MCF 10A (cell line): ENCODE measurements around the gene GRAMD1B. TPM values are rescaled to one million over a fixed set of nuclear protein-coding genes. Genes with fewer than 3 reads are reported as not detected.
A peak's percentile ranks its signal among the peaks of the same experiment; 100 is the strongest.

ENCODE experiments used
- BruUV-seq: library from RNA; stranded (reverse); fragments of 400-500 nt; replicated peaks from 2 replicates; lab custom pipeline; 2021; lab: Mats Ljungman, UMichigan
- CTCF ChIA-PET: fragments of 300-600 bp; sonication (Branson Sonifier 250); formaldehyde crosslinking; extraction: SDS; loops from one replicate; lab custom pipeline; 2021; ENCODE audit warnings: antibody characterized with exemption, inconsistent platforms; lab: Yijun Ruan, JAX
- POLR2A ChIA-PET: fragments of 300-600, 350-650 bp; sonication (Branson Sonifier 250); formaldehyde crosslinking; extraction: SDS; loops from one replicate; lab custom pipeline; 2020; ENCODE audit warnings: antibody characterized with exemption, inconsistent platforms; lab: Yijun Ruan, JAX
- DNase-seq: peaks from one replicate; pipeline ENCODE4 v3.0.0-alpha.2; 2018; ENCODE audit not compliant: unreplicated experiment
- H3K27ac Mint-ChIP-seq: one replicate; pipeline ENCODE4 v1.8.0; 2022; ENCODE audit warnings: mild to moderate bottlenecking, low read depth, mixed read lengths; ENCODE audit not compliant: unreplicated experiment
- H3K27me3 Mint-ChIP-seq: one replicate; pipeline ENCODE4 v1.8.0; 2022; ENCODE audit warnings: mixed read lengths; ENCODE audit not compliant: insufficient read depth, unreplicated experiment
- H3K36me3 Mint-ChIP-seq: one replicate; pipeline ENCODE4 v1.8.0; 2022; ENCODE audit warnings: mild to moderate bottlenecking, moderate library complexity, mixed read lengths; ENCODE audit not compliant: insufficient read depth, unreplicated experiment
- H3K4me1 Mint-ChIP-seq: one replicate; pipeline ENCODE4 v1.8.0; 2022; ENCODE audit warnings: mixed read lengths; ENCODE audit not compliant: insufficient read depth, unreplicated experiment
- H3K4me3 Mint-ChIP-seq: one replicate; pipeline ENCODE4 v1.8.0; 2022; ENCODE audit warnings: mild to moderate bottlenecking, moderate library complexity, mixed read lengths; ENCODE audit not compliant: unreplicated experiment
- H3K9me3 Mint-ChIP-seq: one replicate; pipeline ENCODE4 v1.8.0; 2022; ENCODE audit warnings: mixed read lengths; ENCODE audit not compliant: unreplicated experiment
- CTCF ChIP-seq: fragments of 200-600 bp; IDR thresholded peaks from one replicate; pipeline ENCODE4 v1.8.0; 2022; ENCODE audit warnings: antibody characterized with exemption, mild to moderate bottlenecking; ENCODE audit not compliant: unreplicated experiment
- intact Hi-C: fragments of 100-400 bp; cut with micrococcal nuclease; formaldehyde crosslinking; loops from 2 replicates; pipeline ENCODE4 v1.14.1; 2022
- total RNA-seq: library from RNA; stranded (reverse); gene quantifications from 2 replicates; pipeline ENCODE4 v1.2.3, GENCODE V29; 2022

GRAMD1B gene
- total RNA-seq, 1 experiment from 2014 or later: 0.26 TPM

GRCh38 chr11:123478352-123478987, 48.4 kb downstream of the GRAMD1B start:
- intact Hi-C loops: loop anchor here (1.0 kb wide), 3 partner anchors 71 to 375 kb away; no protein-coding TSS in a partner anchor
- ChIA-PET POLR2A (interaction anchor here (0.5 to 1.1 kb wide), 3 partner anchors 71 to 169 kb away, joined by 4 to 10 read pairs (median 4); no protein-coding TSS in a partner anchor), CTCF (interaction anchor here (0.5 to 11.1 kb wide), 41 partner anchors 8 to 1160 kb away, joined by 3 to 376 read pairs (median 3); no protein-coding TSS in a partner anchor)
- DNase-seq: peak; percentile 71
- Mint-ChIP-seq H3K4me3 (no peak overlapping the region), H3K27me3 (no peaks in the 10 kb centered on the region), H3K9me3 (no peaks in the 10 kb centered on the region), H3K36me3 (no peaks in the 10 kb centered on the region), H3K27ac (no peak overlapping the region), H3K4me1 (peaks cover 15% of the 10 kb centered on the region)
- TF ChIP-seq CTCF: peak; percentile 73
- BruUV-seq: no TSS peak

- Mint-ChIP-seq H3K36me3 (no peaks in the 10 kb centered on the region), H3K9me3 (no peaks in the 10 kb centered on the region), H3K4me1 (peaks cover 10% of the 10 kb centered on the region), H3K27ac (no peak overlapping the region), H3K27me3 (no peaks in the 10 kb centered on the region), H3K4me3 (no peak overlapping the region)
- POLR2A ChIA-PET: interaction anchor here (0.6 to 1.1 kb wide), 3 partner anchors 71 to 74 kb away, joined by 3 to 10 read pairs (median 4); no protein-coding TSS in a partner anchor
- CTCF ChIA-PET: interaction anchor here (0.5 to 11.1 kb wide), 38 partner anchors 9 to 1160 kb away, joined by 3 to 376 read pairs (median 3); no protein-coding TSS in a partner anchor
- no peak for TF ChIP-seq CTCF
- intact Hi-C loops: no loop called here
- no peak for DNase-seq
- BruUV-seq: no TSS peak
Measured at GRCh38 chr11:123479048-123479837, 49.2 kb downstream of the GRAMD1B start.

- no TSS peak for BruUV-seq
- H3K27me3 Mint-ChIP-seq: no peaks in the 10 kb centered on the region
- no peak overlapping the region for H3K4me3 Mint-ChIP-seq
- no peak for TF ChIP-seq CTCF
- intact Hi-C loops: no loop called here
- H3K4me1 Mint-ChIP-seq: peaks cover 7% of the 10 kb centered on the region
- no peak overlapping the region for H3K27ac Mint-ChIP-seq
- DNase-seq: no peak
- H3K36me3 Mint-ChIP-seq: no peaks in the 10 kb centered on the region
- no peaks in the 10 kb centered on the region for H3K9me3 Mint-ChIP-seq
- ChIA-PET POLR2A (interaction anchor here (0.6 kb wide), 1 partner anchor 73 kb away, joined by 3 read pairs; no protein-coding TSS in a partner anchor), CTCF (interaction anchor here (0.6 to 11.1 kb wide), 12 partner anchors 10 to 378 kb away, joined by 3 to 376 read pairs (median 4); no protein-coding TSS in a partner anchor)
Measured at GRCh38 chr11:123480290-123480815, 50.3 kb downstream of the GRAMD1B start.

- Mint-ChIP-seq H3K27ac (no peak overlapping the region), H3K27me3 (no peaks in the 10 kb centered on the region), H3K4me3 (no peak overlapping the region), H3K9me3 (no peaks in the 10 kb centered on the region), H3K4me1 (peaks cover 7% of the 10 kb centered on the region), H3K36me3 (no peaks in the 10 kb centered on the region)
- BruUV-seq: no TSS peak
- ChIA-PET CTCF (interaction anchor here (0.7 to 11.1 kb wide), 5 partner anchors 15 to 378 kb away, joined by 3 to 376 read pairs (median 4); no protein-coding TSS in a partner anchor), POLR2A (no interaction called here)
- intact Hi-C loops: no loop called here
- DNase-seq: no peak
- no peak for TF ChIP-seq CTCF
Measured at GRCh38 chr11:123480882-123481281, 50.8 kb downstream of the GRAMD1B start.
